HG03521 (cell line): ENCODE results near the gene NCOA7.
"Not testable (repeated sequence)": the region's sequence is repeated elsewhere in the genome, so short reads cannot be mapped to it uniquely, and the experiment has no call there.

Experiments used
- ATAC-seq: cut with Tn5 transposase; IDR thresholded peaks from one replicate; pipeline ENCODE4 v1.9.1; 2021; ENCODE audit warnings: mild to moderate bottlenecking, moderate library complexity; ENCODE audit not compliant: unreplicated experiment

The NCOA7 gene

GRCh38 chr6:125835221-125835744, 44.5 kb downstream of the NCOA7 start:
- no peak for ATAC-seq

- no peak for ATAC-seq
These were observed 45.7 kb downstream of the NCOA7 start for GRCh38 chr6:125836466-125836865.

- no peak for ATAC-seq
These were observed 48.7 kb downstream of the NCOA7 start for GRCh38 chr6:125839471-125839870.

DNA sequence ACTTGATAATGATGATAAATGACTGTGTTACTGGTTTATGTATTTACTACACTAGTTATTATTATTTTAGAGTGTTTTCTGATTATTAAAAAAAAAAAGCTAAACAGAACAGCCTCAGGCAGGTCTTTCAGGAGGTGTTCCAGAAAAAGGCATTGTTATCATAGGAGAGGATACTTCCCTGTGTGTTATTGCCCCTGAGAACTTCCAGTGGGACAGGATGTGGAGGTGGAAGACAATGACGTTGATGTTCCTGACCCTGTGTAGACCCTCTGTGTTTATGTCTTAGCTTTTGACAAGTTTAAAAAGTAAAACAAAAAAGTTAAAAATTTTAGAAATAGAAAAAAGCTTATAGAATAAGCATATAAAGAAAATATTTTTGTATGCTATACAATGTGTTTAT, 49.1 kb downstream of the NCOA7 start:
- no peak for ATAC-seq

GRCh38 chr6:125841356-125842090, 50.8 kb downstream of the NCOA7 start:
- no peak for ATAC-seq

GRCh38 chr6:125842091-125842626, 51.4 kb downstream of the NCOA7 start:
- ATAC-seq: no peak

DNA sequence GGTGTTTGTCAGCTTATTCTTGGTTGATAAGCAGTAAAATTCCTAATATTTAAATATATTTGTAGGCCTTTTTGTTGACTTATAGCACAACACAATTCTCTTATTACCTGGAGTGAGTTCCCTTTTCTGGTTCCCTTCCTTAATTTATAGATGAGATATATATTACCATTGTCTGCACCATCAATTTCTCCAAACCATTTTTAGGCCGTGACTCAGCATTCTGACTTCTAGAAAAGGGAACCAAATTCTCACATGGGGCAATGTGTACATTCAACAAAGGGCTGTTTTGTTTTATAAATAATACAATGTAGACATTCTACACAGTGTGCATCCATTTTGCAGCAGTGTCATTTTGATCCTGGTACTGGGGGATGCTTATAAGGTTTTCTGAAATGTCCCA, 52.8 kb downstream of the NCOA7 start:
- no peak for ATAC-seq

DNA sequence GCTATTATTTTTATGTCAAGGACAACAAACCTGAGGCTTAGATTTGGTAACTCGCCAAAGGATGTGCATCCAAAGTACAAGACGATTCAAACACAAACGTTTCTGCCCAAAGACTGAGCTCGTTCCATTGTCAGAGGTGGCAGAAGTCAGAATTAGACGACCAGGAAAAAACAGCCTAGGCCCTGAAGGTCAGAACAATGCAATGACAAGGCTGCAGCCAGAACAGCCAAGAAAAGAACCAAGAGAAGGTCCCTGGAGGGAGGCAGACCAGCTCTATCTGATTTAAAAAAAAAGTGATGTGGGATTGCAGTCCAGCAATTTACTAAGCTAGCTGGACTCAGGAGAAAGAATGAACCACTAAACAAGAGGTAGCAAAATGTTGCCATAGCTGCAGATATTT, 54.2 kb downstream of the NCOA7 start:
- no peak for ATAC-seq

GRCh38 chr6:125846292-125847024, 55.7 kb downstream of the NCOA7 start:
- ATAC-seq: no peak

- not testable (repeated sequence) for ATAC-seq
These were observed 57.5 kb downstream of the NCOA7 start for GRCh38 chr6:125848286-125848685.

DNA sequence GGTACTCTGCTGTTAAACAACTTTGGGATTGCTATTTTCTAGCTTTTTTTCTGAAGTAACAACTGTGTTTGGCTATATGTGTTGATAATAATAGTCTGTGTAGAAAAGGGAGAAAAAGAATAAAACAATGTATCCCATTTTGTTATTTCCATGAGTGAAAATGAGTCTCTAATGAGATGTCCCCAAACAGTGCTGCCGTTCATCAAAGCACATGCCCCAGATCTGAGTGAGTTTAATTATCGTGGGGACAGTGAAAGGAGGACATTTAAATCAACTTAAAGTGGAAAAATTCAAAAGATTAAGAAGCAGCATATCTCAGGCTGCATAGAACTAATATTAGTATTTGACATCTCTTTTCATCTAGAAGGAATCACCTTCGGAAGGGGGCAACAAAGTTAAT, 59.6 kb downstream of the NCOA7 start:
- ATAC-seq: no peak

DNA sequence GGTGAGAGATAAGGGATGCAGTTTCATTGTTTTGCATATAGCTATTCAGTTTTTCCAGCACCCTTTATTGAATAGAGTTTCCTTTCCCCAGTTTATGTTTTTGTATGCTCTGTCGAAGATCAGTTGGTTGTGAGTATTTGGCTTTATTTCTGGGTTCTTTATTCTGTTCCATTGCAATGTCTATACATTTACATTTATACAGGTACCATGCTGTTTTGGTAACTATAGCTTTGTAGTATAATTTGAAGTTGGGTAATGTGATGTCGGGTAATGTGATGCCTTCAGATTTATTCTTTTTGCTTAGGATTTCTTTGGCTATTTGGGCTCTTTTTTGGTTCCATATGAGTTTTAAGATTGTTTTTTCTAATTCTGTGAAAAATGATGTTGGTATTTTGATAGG, 61.8 kb downstream of the NCOA7 start:
- ATAC-seq: no peak

- ATAC-seq: no peak
These were observed 62.4 kb downstream of the NCOA7 start for GRCh38 chr6:125853168-125853567.

DNA sequence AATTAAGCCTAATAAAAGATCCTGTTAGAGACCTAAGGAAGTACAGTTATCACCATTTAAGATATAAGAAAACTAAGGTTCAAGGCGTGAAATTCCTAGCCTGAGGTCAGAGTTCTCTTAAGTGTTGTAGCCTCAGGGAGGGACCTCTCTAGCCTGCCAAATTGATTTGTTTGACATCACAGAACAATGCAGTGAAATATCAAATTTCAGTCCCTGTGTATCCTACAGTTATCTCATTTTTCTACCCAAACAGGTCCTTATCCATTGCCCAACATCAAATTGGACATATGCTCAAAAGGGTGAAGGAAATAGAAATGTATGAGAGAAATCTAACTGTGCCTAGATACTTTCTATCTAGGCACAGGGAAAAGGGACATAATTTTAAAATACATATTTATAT, 63.0 kb downstream of the NCOA7 start:
- no peak for ATAC-seq

- ATAC-seq: no peak
These were observed 63.6 kb downstream of the NCOA7 start for GRCh38 chr6:125854355-125854754.

- ATAC-seq: no peak
These were observed 65.0 kb downstream of the NCOA7 start for GRCh38 chr6:125855783-125856182.

GRCh38 chr6:125857846-125858245, 67.1 kb downstream of the NCOA7 start:
- no peak for ATAC-seq

GRCh38 chr6:125858427-125859320, 67.9 kb downstream of the NCOA7 start:
- peak; percentile 61 for ATAC-seq

GRCh38 chr6:125859727-125860126, 69.0 kb downstream of the NCOA7 start:
- no peak for ATAC-seq

- no peak for ATAC-seq
These were observed 72.3 kb downstream of the NCOA7 start for GRCh38 chr6:125863023-125863422.

GRCh38 chr6:125865015-125865414, 74.3 kb downstream of the NCOA7 start:
- ATAC-seq: no peak
